SKM-1 treated with dmso at 0.1 percent for 144 hours (cell line): Measurements from ENCODE around the gene ASIC5.
"Not testable (repeated sequence)": the region's sequence is repeated elsewhere in the genome, so short reads cannot be mapped to it uniquely, and the experiment has no call there.

Experiments
- DNase-seq: peaks from one replicate; lab custom pipeline; 2025; ENCODE audit not compliant: unreplicated experiment; lab: John Stamatoyannopoulos, UW

Gene ASIC5

DNA sequence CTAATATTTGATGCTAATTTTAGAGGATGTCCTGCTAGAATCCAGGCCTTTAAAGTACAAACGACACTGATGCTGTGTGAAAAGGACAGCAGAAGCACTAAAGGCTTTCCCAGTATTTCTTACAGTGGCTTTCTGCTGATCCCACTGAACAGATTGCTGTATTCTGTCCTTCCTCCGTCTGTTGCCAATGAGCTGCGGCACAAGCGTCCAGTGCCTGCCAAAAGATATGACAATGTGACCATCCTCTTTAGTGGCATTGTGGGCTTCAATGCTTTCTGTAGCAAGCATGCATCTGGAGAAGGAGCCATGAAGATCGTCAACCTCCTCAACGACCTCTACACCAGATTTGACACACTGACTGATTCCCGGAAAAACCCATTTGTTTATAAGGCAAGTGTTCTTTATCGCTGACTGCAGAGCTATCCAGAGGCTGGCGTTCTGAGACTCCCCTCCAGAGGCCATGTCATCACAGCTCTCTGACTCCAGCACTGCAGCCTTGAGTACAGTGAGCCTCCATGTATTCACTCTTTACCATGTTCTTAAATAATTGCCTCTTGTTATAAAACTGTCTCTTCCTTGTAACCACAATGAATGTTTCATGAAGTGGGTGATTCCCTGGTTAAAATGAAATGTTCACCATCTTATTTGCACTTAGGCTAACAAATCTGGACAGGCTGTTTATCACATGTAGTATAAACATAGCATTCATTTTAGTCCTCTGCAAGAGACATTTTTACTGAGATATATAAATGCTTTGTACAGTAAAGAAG lies 63.7 kb downstream of the ASIC5 start:
- DNase-seq, result no peak

DNA sequence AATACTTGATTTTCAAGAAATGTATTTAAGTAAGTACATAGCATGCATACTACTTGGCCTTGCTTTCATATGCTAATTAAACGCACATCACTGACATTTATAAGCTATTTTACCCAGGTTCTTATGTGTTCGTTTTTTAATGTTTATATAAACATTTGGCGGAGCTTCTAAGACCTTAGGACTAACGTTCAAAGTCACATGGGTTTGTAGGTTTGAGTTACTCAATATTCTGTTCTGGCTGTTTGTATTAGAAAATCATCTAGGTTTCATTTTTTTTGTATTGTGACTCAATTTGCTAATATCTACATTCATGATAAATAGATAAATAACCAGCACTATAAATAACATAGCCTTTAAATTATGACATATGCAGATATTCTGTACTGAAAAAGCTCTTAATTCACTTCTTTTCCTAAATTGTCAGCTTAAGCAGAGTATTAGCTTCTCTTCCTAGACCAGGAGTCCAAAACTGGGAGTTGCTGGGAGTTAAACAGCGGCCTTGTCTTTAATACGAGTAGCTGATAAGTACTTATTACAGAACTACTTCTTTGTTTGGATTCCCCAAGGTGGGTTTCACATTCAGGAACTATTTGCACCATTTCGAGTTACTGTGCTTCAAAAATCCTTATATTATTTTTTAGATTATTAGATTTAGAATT lies 65.3 kb downstream of the ASIC5 start:
- no peak for DNase-seq

DNA sequence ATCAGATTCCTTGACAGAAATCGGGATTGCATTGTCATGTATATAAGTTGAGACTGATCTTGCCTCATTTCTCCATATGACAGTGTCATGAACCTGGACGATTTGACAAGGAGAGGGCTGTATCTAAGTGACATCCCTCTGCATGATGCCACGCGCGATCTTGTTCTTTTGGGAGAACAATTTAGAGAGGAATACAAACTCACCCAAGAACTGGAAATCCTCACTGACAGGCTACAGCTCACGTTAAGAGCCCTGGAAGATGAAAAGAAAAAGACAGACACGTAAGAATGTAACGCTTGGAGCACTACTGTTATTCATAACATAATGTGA lies 66.3 kb downstream of the ASIC5 start:
- no peak for DNase-seq

DNA sequence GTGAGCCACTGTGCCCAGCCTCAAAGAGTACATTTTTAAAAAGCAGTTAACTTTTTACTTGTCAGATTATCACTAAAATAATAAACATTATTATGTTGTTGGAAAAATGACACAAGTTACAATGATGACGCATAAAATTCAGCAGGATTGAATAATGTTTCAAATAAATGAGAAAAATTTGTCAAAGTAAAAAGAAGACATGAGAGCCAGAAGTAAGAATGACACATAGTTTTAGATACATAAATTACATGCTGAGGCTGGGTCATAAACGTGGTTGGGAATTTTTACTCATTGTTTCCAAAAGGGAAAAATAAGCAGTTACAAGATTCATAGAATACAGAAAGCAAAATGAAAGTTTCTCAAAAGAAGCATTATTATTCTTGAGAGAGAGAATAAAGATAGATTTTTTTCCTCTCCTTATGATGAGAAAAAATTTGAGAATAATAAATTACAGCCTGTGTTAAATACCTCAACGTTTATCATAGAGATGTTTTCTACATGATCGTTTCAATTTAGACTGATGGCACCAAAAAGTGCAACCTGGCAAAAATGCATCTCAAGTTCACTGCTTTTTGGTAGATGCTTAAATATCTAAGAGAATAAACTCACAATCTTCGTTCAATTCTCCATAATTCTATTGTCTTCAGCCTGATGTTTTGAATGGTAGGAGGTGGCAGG lies 66.8 kb downstream of the ASIC5 start:
- DNase-seq, result no peak

DNA sequence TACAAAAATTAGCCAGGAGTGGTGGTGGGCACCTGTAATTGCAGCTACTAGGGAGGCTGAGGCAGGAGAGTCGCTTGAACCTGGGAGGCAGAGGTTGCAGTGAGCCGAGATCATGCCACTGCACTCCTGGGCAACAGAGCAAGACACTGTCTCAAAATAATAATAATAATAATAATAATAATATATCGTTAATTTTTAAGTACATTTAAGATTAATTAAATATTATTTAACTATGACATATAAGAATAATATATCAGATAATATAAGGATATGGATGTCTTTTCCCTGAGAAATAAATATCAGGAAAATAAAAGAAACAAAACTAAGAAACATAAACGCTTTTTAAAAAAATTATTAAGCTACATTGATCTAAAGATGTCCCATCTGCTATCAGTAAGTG lies 68.5 kb downstream of the ASIC5 start:
- DNase-seq, result not testable (repeated sequence)

DNA sequence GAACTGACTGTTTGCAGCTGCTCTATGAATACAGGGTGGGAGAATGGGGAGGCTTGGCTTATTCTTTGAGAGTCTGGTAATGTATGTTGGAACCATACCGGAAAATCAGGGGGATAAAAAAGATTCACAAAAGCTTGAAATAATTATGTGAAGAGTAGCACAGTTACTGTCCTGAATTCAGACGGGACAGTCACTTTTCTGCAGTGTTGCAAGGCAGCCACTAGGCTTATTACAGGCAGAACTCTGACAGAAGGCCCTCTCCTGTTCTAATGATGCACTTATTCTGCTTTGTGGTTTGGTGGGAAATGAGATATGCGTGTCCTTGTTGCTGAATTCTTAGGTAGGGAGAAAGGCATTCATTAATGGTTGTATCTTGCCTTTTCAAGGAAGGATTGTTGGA lies 70.1 kb downstream of the ASIC5 start:
- DNase-seq, result peak; percentile 43

DNA sequence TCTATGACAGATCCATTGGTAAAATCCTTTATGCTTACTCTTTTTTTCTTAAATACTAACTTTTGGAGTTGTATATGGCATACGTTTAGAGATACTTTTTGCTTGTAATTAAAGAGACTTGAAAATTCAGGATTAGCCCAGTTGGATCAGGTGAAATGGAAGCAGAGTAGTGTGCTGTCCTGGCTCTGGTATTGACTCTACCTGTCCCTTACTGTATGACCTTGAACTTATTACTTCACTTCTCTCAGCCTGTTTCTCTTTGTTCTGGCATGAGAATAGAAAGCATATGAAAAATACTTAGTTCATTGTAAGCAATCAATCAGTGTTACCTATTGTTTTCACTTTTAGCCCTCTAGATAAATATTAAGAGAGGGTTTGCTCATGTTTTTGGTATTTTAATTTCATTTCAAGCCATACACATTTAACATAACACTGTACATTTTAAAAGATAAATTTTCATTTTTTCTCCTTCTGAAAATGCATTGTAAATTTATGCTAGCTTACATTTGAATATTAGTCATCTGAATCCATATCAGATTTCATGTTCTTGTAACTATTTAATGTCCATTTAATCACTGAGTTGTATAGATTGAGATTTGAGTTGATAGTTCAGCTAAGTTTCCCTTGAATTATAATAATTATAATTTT lies 71.4 kb downstream of the ASIC5 start:
- no peak for DNase-seq

DNA sequence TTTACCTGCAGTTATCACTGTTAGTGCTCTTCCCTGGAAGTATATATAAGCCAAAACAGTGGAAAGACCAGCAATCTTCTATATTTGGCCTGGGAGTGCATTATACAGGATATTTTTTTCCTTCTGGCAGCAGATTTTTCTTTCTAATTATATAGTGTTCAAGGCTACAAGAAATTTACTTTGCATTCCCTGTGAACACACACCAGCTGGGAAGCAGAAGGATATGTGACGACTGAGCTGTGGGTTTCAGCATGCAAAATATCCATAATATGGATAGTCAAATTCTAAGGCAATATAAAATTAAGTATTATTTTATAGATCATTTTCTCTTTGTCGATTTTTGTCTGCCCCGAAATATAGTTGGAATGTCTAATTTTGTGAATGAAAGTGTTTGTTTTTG lies 76.1 kb downstream of the ASIC5 start:
- no peak for DNase-seq

DNA sequence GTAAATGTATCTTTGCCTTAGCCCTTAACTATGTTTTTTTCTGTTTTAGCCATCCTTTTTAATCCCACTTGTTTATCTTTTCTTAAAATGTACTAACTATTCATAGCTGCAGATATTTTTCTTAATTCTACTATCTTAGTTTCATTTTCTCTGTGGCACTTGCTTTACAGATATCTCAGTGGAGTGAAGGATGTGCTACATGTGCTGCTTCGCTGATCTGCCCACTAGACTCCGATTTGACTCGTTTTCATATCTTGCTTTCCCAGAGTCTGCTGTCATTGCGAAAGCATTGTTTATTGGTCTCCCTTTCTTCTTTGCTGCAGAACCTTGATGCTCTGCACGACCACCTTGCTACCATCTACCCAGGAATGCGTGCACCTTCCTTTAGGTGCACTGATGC lies 76.7 kb downstream of the ASIC5 start:
- no peak for DNase-seq

DNA sequence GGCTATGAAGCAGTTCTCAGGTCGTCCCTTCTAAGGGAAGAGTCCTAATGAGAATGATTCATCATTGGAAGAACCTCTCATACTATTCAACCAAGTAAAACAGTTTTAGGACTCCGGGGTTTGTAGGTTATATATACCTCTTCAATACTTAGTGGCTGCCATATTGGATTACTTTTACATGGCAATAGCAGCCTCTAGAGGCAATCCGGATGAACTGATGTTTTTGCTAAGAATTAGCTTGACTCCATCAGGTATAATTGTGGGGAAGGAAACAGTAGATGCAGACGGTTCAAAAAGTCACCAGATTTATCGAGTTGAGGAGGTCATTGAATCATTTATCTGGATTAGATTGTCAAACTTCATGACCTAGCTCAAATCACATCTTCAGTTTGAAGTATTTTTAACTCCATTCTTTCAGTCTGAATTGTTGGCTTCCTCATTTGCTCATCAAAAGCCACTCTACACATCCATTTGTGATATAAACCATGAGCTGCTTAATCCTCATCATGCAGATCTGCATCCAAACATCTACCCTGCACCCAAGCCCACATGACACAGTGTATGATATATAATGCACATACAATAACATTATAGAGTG lies 78.9 kb downstream of the ASIC5 start:
- DNase-seq, result peak; percentile 32

DNA sequence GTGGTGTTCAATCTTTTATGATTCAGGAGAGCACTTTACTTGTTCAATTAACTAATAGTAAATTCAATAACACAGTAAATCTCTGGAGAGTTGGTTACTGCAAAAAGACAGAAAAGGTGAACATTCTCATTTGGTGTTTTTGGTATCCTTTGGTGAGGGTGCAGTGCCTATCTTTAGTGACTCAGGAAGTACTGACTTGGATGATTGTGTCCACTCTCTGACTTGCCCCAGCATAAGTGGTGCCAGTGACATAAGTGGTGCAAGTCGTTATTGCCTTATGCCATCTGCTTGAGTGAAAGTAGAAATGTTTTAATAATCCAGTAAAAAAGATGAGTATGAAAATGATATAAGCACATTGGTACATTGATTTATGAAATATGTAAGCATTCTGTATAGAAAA lies 80.2 kb downstream of the ASIC5 start:
- no peak for DNase-seq

DNA sequence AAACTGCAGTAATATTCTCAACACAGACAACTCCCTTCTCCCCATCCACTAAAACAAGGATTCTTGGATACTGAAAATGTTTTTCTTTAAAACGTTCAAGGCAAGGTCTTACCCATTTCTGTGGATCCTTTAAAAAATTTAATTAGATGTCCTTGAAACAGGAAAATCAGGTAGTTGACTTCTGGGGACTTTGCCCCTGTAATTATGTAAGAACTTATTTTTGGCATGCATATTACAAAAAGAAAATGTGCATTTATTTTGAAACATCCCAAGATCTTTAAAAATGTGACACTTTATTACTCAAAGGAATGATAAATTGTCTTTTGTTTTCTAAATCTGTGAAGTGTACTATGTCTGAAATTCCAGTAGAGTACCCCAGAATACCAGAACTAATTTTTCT lies 81.4 kb downstream of the ASIC5 start:
- DNase-seq, result no peak

DNA sequence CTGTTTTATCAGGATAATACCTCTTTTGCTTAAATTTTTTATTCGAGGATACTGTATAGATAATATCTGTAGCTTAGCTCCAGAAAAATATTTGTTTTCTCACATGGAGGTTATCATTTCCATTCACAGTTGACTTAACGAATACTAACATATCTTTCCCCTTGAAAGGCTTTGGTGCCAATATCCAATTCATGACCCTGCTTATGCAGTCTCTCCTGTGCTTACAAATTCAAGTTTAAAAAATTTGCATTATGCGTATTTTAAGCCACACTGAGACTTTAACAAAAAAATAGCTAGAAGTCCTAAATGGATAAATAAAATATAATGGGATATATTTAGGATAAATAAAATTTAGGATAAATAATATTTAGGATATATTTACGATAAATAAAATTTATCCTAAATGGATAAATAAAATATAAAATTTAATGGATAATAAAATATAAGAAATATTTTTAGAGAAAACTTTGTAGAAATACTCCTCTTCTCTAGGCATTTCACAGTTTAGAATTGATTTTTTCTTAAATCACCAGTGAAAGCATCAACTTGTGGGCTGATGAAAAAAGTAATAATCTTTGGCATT lies 84.7 kb downstream of the ASIC5 start:
- DNase-seq, result no peak

DNA sequence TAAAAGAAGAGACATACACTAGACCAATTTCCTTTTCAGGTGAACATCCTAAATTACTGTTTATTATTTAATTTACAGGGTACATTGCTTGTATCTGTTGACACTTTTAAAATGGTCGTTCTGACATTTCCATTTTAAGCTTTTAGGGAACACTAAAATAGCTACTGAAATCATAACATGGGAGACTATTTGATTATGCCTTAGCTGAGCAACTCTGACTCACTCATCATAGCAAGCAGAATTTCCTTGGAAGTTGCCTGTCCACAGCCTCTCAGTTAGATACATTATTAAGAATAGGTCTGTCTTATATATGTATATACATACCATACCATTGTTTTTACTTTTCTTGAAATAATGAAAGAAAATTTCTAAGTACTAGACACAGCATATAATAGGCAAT lies 85.3 kb downstream of the ASIC5 start:
- no peak for DNase-seq
